Left ventricle myocardium superior (tissue), 1 donor: Measurements from ENCODE around the gene FGD4. TPM values are rescaled to one million over a fixed set of nuclear protein-coding genes. Genes with fewer than 3 reads are reported as not detected.
"Not testable (repeated sequence)": the region's sequence is repeated elsewhere in the genome, so short reads cannot be mapped to it uniquely, and the experiment has no call there.

Source experiments
- ATAC-seq: fragments of 200-7000 bp; cut with Tn5 transposase; one replicate; pipeline ENCODE4 v1.9.1; 2020; ENCODE audit warnings: mild to moderate bottlenecking, moderate library complexity
- DNase-seq: peaks from one replicate; pipeline ENCODE4 v3.0.0-alpha.2; 2020
- intact Hi-C: fragments of 100-400 bp; cut with micrococcal nuclease; formaldehyde crosslinking; loops from one replicate; pipeline ENCODE4 v1.11.0; 2022
- total RNA-seq: library from RNA; stranded (reverse); fragmentation: NEBNext Ultra II Directional; extraction: Animal tissue kit (Norgen Biotek cat#: 25700); gene quantifications from one replicate; pipeline ENCODE4 v1.2.1, GENCODE V29; 2021
- donor health status: DM: no; HTN: yes; CAD: no; lungs with severe emphysema.

Gene FGD4
- total RNA-seq, 1 donor from 2014 or later, result 21.7 TPM

DNA sequence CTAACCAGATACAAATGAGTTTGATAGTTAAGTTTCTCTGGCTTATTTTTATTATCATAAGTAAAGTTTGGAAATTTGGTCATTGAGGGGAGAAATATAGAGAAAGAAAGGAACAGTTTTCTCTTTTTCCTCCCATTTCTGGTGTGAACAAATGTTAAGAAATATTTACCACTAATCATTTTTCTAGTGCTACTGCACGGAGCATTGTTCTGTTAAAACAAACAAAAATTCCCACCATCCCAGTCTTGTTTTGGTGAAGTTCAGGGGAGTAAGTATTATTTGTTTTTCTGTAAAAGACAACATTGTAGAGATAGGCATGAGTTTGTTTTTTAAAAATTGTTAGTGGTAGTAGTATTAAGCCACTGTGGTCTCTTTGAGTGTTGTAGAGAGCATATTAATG, 135.3 kb downstream of the FGD4 start:
- DNase-seq, result no peak
- intact Hi-C loops, result no loop called here
- ATAC-seq, result peak; percentile 3

DNA sequence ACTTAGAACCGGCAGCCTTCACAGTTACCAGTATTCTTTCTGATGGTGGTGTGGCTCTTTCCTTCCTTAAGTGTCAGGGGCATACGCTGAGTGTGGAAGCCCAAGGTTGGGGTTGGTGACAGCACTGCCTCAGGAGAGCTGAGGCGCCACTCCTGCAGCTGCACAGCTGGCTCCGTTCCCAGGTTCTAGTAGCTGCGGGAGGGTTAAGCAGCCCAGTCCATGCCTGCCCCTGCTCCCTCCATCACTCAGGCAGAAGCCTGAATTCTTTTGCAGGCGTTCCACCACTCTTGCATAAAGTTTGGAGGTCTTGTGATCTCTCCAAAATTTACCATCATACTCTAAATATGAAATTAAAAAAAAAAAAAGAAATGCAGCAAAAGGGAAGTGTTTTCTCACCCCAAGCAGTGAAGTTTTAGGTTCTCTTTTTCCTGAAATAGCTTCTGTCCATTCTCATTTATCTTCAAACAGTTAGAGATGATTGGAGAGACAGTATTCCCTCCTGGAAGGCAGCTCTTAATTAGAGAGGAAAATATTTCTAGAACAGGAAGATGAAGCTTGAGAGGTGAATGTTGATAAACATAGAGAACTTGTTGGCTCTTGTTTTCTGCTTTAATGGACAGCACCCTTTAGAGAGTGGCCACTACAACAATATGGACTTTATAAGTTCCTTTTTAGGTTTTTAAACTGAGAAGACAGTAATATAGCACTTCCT, 136.1 kb downstream of the FGD4 start:
- ATAC-seq (peak; percentile 95), DNase-seq (peak; percentile 90)
- intact Hi-C loops, result no loop called here

DNA sequence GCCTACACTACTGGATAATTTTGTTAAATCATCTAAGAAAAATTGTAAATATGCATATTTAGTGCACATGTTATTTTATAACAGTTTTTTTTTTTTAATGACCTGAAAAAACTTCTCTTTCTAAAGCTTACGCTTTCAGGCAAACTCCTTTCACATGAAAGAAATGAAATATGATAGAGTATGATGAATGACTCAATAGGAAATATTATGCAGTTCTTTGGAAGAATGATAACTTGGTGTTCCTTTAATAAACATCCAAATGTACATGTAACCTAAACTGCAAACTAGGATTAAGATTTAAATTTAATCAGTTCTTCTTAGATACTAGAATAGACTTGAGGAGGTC, 136.6 kb downstream of the FGD4 start:
- DNase-seq (no peak), ATAC-seq (no peak)
- intact Hi-C loops, result no loop called here

DNA sequence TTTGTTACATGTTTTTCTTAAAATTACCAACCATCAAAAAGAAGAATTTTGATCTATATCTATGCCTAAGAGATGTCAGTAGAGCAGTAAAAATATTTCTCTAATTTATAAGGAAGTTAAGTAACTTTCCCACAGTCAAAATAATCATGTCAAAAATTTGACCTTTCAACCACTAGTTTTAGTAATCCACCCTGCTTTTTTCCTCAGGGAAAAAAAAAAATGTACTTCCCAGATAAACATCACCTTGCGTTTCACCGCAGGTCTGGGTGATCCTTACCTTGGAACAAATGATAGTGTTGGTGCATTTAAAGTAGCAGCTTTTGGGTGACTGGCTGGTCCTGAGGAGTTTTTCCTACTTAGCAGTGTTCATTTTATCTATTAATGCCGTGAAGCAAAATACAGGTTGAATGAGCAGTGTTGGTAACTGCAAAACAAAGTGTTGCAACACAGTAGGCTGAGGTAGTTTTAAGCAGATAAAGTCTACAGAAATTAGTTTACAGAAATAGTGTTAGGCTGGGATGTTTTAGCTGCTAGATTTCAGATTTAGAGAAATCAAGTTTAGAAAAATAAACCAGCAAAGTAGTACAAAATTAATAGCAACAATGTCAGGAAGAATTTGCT, 142.5 kb downstream of the FGD4 start:
- ATAC-seq (peak; percentile 54), DNase-seq (no peak)
- intact Hi-C loops, result loop anchor here (10.0 kb wide), 1 partner anchor 87 kb away; no protein-coding TSS in a partner anchor

DNA sequence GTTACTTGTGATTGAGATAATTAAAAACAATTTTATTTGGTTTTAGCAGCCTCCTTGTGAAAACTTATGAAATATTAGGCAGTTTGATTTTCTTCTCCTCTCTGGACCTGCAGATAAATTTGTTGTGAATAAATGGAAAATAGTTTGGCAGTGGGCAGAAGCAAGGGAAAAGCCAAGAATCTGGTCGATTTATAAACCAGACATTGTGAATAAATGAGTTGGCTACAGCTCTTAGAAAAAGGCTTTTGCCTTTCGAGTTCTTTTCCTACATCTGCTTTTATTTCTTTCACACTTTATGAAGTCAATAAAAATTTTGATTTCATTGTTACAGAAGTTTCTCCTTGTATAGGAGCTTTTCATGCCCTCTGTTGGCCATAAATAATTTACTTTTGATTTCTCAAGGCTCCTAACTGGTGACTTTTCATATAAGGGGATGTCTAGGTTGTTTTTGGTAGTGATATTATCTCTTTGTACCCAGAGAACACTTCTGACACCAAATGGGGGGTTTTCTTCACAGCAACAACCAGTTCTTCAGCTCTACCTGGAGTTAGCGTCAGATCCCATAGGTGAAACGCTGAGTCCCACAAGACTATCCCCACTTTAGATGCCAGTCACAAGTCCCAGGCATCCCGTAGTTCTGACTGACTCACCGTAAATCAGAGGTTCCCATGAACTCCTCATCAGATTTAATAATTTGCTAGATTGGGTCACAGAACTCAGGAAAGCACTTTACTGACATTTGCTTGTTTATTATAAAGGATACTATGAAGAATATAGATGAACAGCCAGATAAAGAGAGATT, 143.3 kb downstream of the FGD4 start:
- DNase-seq, result no peak
- no peak for ATAC-seq
- intact Hi-C loops, result loop anchor here (10.0 kb wide), 1 partner anchor 88 kb away; no protein-coding TSS in a partner anchor

DNA sequence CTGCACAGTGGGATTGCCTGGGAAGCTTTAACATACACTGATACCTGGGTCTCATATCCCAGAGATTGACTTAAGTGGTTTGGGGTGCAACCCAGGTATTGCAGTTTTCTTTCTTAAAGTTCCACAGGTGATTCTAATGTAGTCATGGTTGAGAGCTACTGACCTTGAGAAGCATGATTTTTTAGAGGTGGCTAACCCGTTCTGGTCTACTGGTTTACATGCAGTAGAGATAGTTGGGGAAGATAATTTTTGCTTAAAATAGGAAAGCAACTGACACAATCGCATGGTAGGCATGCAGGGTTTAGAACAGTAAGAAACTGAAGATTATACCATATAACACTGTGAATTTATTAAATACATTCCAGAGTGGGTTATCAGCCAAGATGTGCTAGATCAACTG, 145.5 kb downstream of the FGD4 start:
- intact Hi-C loops, result loop anchor here (10.0 kb wide), 1 partner anchor 90 kb away; no protein-coding TSS in a partner anchor
- DNase-seq, result no peak

DNA sequence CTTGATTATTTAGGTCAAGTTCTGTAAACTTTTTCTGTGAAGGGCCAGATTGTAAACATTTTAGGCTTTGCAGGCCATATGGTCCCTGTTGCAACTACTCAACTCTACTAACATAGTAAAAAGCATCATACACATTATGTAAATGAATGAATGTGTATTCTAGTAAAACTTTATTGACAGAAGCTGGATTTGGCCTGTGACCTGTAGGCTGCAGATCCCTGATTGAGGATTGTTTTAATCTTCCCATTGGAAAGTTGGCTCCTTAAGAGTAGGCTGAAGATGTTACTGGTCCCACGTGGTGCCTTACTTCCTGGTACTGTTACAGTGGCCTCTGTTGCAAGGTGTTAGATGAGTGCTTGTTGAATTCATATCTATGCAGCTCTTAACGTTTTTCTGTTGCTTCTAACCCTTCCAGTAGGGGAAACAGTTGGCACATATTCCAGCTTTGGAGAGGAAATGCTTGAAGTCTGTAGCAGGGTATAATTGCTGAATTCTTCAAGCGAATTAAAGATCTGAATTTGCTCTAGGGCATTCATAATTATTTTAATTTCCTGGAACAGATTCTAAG, 146.1 kb downstream of the FGD4 start:
- intact Hi-C loops, result loop anchor here (10.0 kb wide), 1 partner anchor 91 kb away; no protein-coding TSS in a partner anchor
- DNase-seq (no peak), ATAC-seq (no peak)

More for the DNA sequence above, 145.5 kb downstream of the FGD4 start:
- ATAC-seq, result no peak

DNA sequence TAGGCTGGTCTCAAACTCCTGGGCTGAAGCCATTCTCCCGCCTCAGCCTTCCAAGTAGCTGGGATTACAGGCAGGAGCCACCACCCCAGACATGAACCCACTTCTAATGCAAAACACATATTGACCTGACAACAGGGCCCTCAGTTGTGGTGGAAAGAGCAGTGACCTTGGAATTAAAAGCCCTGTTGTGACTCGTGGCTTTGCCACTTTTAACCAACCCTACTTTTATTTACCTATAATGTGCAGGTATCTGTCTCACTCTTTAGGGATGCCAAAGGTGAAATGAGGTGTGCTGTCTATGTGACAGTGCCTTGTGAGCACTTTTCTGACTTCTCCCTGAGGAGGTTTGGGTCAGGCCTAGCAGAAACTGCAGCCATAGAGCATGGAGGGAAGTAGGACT, 146.9 kb downstream of the FGD4 start:
- no peak for ATAC-seq
- intact Hi-C loops, result loop anchor here (10.0 kb wide), 1 partner anchor 91 kb away; no protein-coding TSS in a partner anchor

DNA sequence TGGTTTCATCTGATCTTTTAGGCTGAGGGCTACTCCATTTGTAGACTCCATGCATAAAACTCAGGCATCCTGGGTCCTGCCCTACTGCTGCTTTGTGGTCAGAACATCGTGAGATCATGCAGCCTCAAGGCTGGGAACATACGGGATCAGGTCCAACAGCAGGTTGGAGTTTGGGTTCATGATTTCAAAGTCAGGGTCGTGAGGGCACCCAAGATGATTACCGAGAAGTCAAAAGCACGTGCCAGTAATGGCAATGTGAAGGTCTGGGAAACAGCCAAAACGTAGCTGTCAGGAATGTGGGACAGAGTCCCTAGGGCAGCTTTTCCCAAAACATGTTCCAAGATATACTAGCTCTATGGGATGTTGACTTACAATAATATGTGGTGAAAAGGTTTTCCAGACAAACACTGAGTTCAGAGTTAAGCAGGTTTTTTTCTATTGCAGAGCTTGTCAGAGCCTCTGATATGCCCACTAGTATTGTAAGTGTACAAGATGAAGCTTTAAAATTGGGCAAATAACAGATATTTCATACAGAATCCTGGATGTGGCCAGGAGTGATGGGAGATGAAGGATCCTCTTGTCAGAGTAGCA, 149.4 kb downstream of the FGD4 start:
- peak; percentile 73 for ATAC-seq
- no peak for DNase-seq
- intact Hi-C loops, result loop anchor here (10.0 kb wide), 1 partner anchor 94 kb away; no protein-coding TSS in a partner anchor

More for the DNA sequence above, 146.9 kb downstream of the FGD4 start:
- DNase-seq, result no peak

DNA sequence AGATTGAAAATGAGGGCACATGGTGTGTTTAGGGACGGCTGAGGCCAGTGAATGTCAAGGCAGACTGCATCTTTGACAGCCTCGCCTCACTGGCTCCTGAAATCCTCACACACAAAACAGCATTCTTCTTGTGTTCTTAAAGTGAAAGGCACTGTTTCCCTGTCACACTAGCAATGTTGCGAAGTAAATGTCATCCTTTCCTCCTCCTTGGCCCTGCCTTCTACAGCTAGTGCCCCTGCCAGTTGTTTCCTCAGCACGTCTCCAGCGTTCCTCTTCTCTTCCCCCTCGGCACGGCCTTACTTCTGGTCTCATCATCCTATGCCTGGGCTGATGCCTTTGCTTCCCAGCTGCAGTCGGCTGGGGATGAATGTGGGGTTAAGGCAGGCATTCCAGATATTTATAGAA, 150.3 kb downstream of the FGD4 start:
- peak; percentile 56 for ATAC-seq
- DNase-seq, result no peak
- intact Hi-C loops, result loop anchor here (10.0 kb wide), 1 partner anchor 95 kb away; no protein-coding TSS in a partner anchor

DNA sequence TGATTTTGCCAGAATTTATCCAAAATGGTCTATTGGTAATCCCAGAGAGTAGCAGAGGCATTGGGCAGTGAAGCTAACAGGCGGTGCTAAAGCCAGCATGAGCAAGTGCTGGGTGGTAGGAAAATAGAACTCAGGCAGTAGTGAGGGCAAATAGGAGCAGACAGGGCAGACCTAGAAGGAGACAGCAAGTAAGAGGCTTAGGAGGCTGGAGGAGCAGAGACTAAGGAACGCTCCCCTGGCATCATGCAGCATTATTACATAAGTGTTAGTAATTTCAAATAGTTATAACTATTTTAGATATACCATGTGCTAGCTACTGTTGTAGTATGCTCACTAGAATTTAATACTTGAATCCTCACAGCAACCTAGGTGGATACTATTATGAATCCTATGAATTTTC, 151.7 kb downstream of the FGD4 start:
- intact Hi-C loops, result no loop called here
- DNase-seq (no peak), ATAC-seq (no peak)

DNA sequence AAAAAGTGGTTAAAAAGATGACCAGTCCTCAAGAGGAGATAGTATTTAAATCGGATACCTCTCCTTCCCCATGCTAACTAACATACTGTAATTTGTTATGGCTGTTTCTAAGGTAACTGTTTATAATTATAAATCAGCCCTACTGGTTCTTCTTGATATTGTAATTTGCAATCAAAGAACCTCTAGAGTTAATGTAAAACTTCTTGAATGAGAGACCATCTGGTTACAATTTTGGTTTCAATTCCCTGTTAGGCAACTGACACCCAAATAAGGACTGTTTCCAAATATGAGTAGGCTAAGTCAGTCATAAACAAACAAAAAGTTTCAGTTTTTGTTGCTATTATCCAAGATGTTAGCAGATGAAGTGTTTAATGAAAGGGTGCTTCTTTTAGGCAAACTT, 159.5 kb downstream of the FGD4 start:
- intact Hi-C loops, result no loop called here
- ATAC-seq, result peak; percentile 27
- DNase-seq, result no peak

DNA sequence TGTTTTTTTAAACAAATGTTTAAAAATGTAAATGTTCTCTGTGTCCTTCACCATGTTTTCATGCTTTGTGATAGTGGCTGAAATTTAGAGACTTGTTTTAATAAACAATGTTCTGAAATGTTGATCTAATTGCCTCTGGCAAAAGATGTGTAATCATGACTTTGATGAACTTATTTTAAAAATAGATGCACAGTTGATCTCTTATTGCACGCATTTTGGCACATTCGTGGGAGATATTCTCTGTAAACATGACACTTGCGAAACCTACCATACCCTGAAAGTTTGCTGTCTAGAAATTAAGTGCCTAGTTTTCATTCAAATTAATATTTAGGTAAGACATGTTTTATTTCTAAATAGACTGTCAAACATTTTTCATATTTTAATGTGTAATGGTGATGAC, 160.1 kb downstream of the FGD4 start:
- DNase-seq (no peak), ATAC-seq (no peak)
- intact Hi-C loops, result no loop called here

DNA sequence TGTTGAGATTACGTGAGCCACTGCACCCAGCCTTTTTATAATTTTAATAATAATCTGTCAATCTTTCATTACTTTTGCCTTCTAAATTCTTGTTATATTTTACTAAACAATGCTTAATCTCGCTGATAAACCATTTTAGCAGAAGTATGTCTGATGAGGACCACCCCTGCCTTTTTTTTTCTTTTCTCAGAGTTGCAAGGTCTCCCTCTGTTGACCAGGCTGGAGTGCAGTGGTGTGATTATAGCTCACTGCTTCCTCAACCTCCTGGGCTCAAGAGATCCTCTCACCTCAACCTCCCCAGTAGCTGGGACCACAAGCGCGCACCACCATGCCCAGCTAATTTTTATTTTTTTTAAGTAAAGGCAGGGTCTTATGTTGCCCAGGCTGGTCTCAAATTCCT, 161.2 kb downstream of the FGD4 start:
- ATAC-seq (peak; percentile 8), DNase-seq (no peak)
- intact Hi-C loops, result no loop called here

DNA sequence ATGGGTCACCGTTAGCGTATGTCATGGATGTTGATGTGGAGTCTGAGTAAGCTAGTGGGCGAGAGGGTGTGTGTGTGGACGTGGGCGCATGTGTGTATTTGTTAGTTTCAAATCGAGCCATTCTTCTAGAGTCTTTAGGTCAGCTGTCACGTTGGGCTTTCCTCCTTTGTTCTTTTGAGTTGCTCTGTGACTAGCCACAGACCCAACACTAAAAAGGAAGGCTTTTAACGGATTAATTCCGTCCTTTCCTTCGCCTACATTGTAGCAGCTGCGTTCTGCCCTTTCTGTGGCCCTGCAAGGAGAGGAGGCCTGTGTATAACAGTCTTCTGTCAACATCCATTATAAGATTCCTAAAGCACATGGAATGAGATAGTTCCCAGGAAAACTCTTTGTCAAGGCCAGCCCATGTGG, 162.6 kb downstream of the FGD4 start:
- intact Hi-C loops, result no loop called here
- DNase-seq (no peak), ATAC-seq (peak; percentile 50)

DNA sequence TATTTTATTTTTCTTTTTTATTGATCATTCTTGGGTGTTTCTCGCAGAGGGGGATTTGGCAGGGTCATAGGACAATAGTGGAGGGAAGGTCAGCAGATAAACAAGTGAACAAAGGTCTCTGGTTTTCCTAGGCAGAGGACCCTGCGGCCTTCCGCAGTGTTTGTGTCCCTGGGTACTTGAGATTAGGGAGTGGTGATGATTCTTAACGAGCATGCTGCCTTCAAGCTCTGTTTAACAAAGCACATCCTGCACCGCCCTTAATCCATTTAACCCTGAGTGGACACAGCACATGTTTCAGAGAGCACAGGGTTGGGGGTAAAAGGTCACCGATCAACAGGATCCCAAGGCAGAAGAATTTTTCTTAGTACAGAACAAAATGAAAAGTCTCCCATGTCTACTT, 163.1 kb downstream of the FGD4 start:
- ATAC-seq, result peak; percentile 13
- DNase-seq, intact Hi-C loops: not testable (repeated sequence)

DNA sequence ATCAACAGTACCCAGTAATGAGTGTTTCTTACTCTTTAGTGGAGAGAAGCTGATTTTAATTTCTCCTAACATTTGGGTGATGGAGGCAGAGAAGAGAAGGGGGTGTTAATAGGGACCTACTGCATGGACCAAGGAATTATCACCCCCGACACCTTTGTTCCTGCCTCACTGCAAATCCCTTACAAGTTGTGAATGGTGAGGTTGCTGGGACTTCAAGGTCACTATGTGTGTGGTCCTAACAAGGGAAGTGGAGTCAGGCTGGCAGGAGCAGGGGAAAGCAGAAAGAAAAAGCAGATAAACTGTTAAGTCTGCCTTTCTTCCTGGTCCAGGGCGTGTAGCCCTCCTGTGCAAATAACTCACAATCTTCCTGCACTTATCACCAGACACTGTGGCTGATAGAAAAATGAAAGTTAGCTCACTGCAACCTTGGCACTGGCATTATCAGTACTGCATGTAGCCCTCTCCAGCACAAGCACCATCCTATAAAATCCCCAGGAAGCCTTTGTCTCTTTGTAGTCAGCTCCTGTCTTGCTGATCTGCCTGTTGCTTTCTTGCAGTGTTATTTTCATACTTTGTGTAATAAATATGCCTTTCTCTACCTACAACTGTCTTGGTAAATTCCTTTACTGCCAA, 167.4 kb downstream of the FGD4 start:
- intact Hi-C loops, result no loop called here
- ATAC-seq (peak; percentile 81), DNase-seq (no peak)

DNA sequence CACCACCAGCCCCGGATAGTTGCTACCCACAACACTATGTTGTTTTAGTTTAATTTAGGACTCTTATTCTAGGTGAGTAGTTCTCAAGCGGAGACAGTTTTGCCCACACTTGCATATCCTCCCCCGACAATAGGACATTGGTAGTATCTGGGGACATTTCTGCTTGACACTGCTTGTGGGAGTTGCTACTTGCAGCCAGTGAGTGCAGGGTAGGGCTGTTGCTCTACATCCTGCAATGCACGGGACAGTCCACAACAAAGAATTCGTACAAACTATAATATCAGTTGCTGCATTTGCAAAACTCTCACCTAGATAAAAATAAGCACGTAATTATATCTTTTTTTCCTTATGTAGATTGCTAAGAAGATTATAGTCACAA, 167.9 kb downstream of the FGD4 start:
- peak; percentile 69 for ATAC-seq
- no peak for DNase-seq
- intact Hi-C loops, result no loop called here

DNA sequence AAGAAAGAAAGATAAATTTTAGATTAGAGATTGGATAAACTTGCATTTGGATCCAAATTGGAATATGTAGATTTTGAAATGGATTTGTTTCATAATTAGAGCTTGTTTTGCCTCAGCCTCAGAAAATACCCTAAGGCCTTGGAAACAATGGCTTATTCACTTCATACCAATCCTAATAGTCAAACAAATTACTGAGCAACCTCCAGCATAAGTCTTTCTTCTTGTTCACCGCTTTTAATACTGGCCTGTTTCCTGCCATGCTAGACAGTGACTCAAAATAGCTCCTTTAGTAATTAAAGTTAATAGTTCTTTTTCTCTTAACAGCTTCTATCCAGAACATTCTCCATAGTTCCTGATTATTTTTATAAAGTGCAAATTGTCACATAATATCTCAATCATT, 168.9 kb downstream of the FGD4 start:
- DNase-seq, result no peak
- peak; percentile 57 for ATAC-seq
- intact Hi-C loops, result no loop called here
